SK-N-SH treated with all-trans-retinoic acid at 6 μM for 48 hours (cell line): Measurements from ENCODE around the gene GNL1.

Experiments
- BACH2 ChIP-seq: fragments of 250-450 bp; sonication (Bioruptor Pico); IDR thresholded peaks from 2 replicates; pipeline ENCODE4 v1.9.0; 2021; ENCODE audit warnings: mild to moderate bottlenecking, borderline replicate concordance
- CSDC2 ChIP-seq: fragments of 250-450 bp; sonication (Bioruptor Pico); IDR thresholded peaks from 2 replicates; pipeline ENCODE4 v1.5.0; 2020; ENCODE audit warnings: mild to moderate bottlenecking, moderate library complexity
- GLIS3 ChIP-seq: fragments of 250-450 bp; sonication (Bioruptor Pico); IDR thresholded peaks from 2 replicates; pipeline ENCODE4 v1.5.0; 2020; ENCODE audit warnings: mild to moderate bottlenecking, moderate library complexity
- ISL1 ChIP-seq: fragments of 250-450 bp; sonication (Bioruptor Pico); IDR thresholded peaks from 2 replicates; pipeline ENCODE4 v2.1.2; 2022; ENCODE audit warnings: mild to moderate bottlenecking, moderate library complexity
- PATZ1 ChIP-seq: fragments of 250-450 bp; sonication (Bioruptor Pico); IDR thresholded peaks from 2 replicates; pipeline ENCODE4 v1.8.0; 2020; ENCODE audit warnings: mild to moderate bottlenecking, moderate library complexity, borderline replicate concordance
- POU6F1 ChIP-seq: fragments of 250-450 bp; sonication (Bioruptor Pico); IDR thresholded peaks from 2 replicates; pipeline ENCODE4 v1.8.0; 2021; ENCODE audit warnings: low read depth, mild to moderate bottlenecking, moderate library complexity, borderline replicate concordance
- PPARA ChIP-seq: fragments of 250-450 bp; sonication (Bioruptor Pico); IDR thresholded peaks from 2 replicates; pipeline ENCODE4 v1.5.0; 2020; ENCODE audit warnings: mild to moderate bottlenecking, borderline replicate concordance
- RARB ChIP-seq: fragments of 250-450 bp; sonication (Bioruptor Pico); IDR thresholded peaks from 2 replicates; pipeline ENCODE4 v1.8.0; 2021; ENCODE audit warnings: mild to moderate bottlenecking, moderate library complexity
- SNAI2 ChIP-seq: fragments of 250-450 bp; sonication (Bioruptor Pico); IDR thresholded peaks from 2 replicates; pipeline ENCODE4 v1.5.0; 2020; ENCODE audit warnings: mild to moderate bottlenecking, moderate library complexity
- TOX ChIP-seq: fragments of 250-450 bp; sonication (Bioruptor Pico); IDR thresholded peaks from 2 replicates; pipeline ENCODE4 v1.8.0; 2021; ENCODE audit warnings: mild to moderate bottlenecking, moderate library complexity, borderline replicate concordance
- TSHZ2 ChIP-seq: fragments of 250-450 bp; sonication (Bioruptor Pico); IDR thresholded peaks from 2 replicates; pipeline ENCODE4 v1.5.0; 2020; ENCODE audit warnings: mild to moderate bottlenecking, moderate library complexity
- ZC3H10 ChIP-seq: fragments of 250-450 bp; sonication (Bioruptor Pico); IDR thresholded peaks from 2 replicates; pipeline ENCODE4 v1.5.1; 2021; ENCODE audit warnings: mild to moderate bottlenecking, moderate library complexity
- ZFP30 ChIP-seq: fragments of 450-650 bp; formaldehyde crosslinking; IDR thresholded peaks from 2 replicates; pipeline ENCODE4 v1.5.0; 2022; ENCODE audit warnings: mild to moderate bottlenecking, moderate library complexity
- ZNF70 ChIP-seq: fragments of 450-650 bp; formaldehyde crosslinking; IDR thresholded peaks from 2 replicates; pipeline ENCODE4 v1.5.0; 2020; ENCODE audit warnings: mild to moderate bottlenecking, moderate library complexity

DNA sequence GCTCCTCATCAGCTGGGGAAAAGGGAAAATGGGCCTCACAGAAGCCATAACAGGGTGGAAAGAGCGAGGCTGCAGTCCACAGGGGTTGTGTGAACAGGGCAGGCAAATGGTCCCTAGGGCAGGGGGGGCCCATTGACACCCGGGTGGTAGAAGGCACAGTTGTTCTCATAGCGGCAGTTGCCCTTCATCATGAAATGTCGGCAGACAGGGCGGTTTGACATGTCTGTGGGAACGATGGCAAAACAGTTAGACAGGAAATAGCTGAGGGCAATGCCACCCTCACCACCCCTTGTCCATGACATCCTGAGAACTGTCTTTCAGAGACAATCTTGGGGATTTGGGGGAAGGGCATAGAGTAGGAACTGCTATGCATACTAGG, 45.1 kb upstream of the GNL1 start:
- TF ChIP-seq RARB (CRISPR knock-in tag) = no peak
- no peak for TF ChIP-seq ZC3H10 (CRISPR knock-in tag)
- TF ChIP-seq CSDC2 (CRISPR knock-in tag) = no peak
- no peak for TF ChIP-seq ISL1
- TF ChIP-seq ZNF70 (CRISPR knock-in tag) = no peak
- no peak for TF ChIP-seq PATZ1 (CRISPR knock-in tag)
- no peak for TF ChIP-seq TOX (CRISPR knock-in tag)
- no peak for TF ChIP-seq SNAI2 (CRISPR knock-in tag)
- TF ChIP-seq BACH2 (CRISPR knock-in tag) = no peak
- TF ChIP-seq POU6F1 (CRISPR knock-in tag) = no peak
- no peak for TF ChIP-seq TSHZ2
- TF ChIP-seq ZFP30 (CRISPR knock-in tag) = no peak
- no peak for TF ChIP-seq GLIS3 (CRISPR knock-in tag)
- no peak for TF ChIP-seq PPARA (CRISPR knock-in tag)
